Measurements from ENCODE around the gene CDH13. TPM values are rescaled to one million over a fixed set of nuclear protein-coding genes. Genes with fewer than 3 reads are reported as not detected.

Gene CDH13
- total and polyA plus RNA-seq, 2 of the 8 experiments (the other 6 are each of a cell fraction or from before 2014, with no cell fraction given) = 2.3 to 2.4 TPM

- Histone ChIP-seq H3K18ac (ENCODE audit: extremely low read depth, low read length) (no peak overlapping the region), H3K56ac (replicated peaks; ENCODE audit: insufficient read length, low read depth, low read length) (no peak overlapping the region), H2AFZ (ENCODE audit: low read length) (no peak overlapping the region), H3K4me3 (ENCODE audit: extremely low read depth in 1 of 4, insufficient read depth in 2 of 4, low read depth in 3 of 4, low read length in 4 of 4) (no peak overlapping the region), H3K79me1 (ENCODE audit: low read depth, low read length) (no peaks in the 10 kb centered on the region), H3K4me2 (ENCODE audit: insufficient read depth in 1 of 2, low read depth in 2 of 2, low read length in 2 of 2) (no peak overlapping the region), H2AK5ac (ENCODE audit: low read depth, low read length) (no peak overlapping the region), H2BK12ac (ENCODE audit: low read depth, low read length) (no peak overlapping the region), H3K27ac (ENCODE audit: low read depth, low read length) (no peak overlapping the region), H3K9me3 (ENCODE audit: insufficient read depth in 2 of 2, low read depth in 1 of 2, low read length in 1 of 2) (no peaks in the 10 kb centered on the region), H4K8ac (ENCODE audit: extremely low read depth, insufficient read depth, low read length) (no peak overlapping the region), H3K27me3 (replicated peaks in 1 of 4; ENCODE audit: control insufficient read depth in 3 of 4, extremely low read depth in 1 of 4, insufficient read depth in 3 of 4, low read length in 3 of 4) (no peaks in the 10 kb centered on the region), H3K36me3 (ENCODE audit: control insufficient read depth in 2 of 4, insufficient read depth in 4 of 4, low read length in 3 of 4) (no peaks in the 10 kb centered on the region), H3K79me2 (ENCODE audit: control insufficient read depth in 1 of 2, insufficient read depth in 2 of 2, low read length in 2 of 2) (no peaks in the 10 kb centered on the region), H3K4me1 (replicated peaks in 1 of 4; ENCODE audit: control insufficient read depth in 3 of 4, insufficient read depth in 4 of 4, low read length in 3 of 4) (0 out of 7 replicates have a peak, but pooled peaks cover 0 to 4% (median 0%) of the 10 kb centered on the region in 4 experiments), H2BK15ac (ENCODE audit: low read length) (no peak overlapping the region), H3K23me2 (ENCODE audit: low read depth, low read length) (no peaks in the 10 kb centered on the region), H3K14ac (ENCODE audit: insufficient read length) (no peak overlapping the region), H2BK5ac (ENCODE audit: low read depth, low read length) (no peak overlapping the region), H3K9ac (replicated peaks in 1 of 4; ENCODE audit: extremely low read depth in 1 of 4, low read depth in 3 of 4, low read length in 3 of 4) (no peak overlapping the region), H2BK120ac (replicated peaks; ENCODE audit: low read depth, low read length) (no peak overlapping the region), H3K23ac (ENCODE audit: insufficient read length) (no peak overlapping the region), H4K20me1 (replicated peaks in 1 of 2; ENCODE audit: control insufficient read depth in 1 of 2, insufficient read depth in 2 of 2, low read length in 2 of 2) (peaks cover 0 to 1% of the 10 kb centered on the region in 2 experiments), H4K5ac (ENCODE audit: insufficient read length, low read depth, low read length) (no peak overlapping the region), H2BK20ac (ENCODE audit: low read length) (no peak overlapping the region), H4K91ac (replicated peaks; ENCODE audit: insufficient read length, low read length) (no peak overlapping the region), H3K4ac (replicated peaks; ENCODE audit: insufficient read length, low read depth, low read length) (no peak overlapping the region)
- ChIA-PET CTCF (ENCODE audit: partially characterized antibody) (interaction anchor here (1.3 to 1.4 kb wide), 2 partner anchors 11 to 17 kb away, joined by 3 to 6 read pairs; no protein-coding TSS in a partner anchor), POLR2A (ENCODE audit: partially characterized antibody) (no interaction called here)
- no peak for FAIRE-seq
- TF ChIP-seq EGR1 (IDR thresholded peaks at IDR 0.05; ENCODE audit: borderline replicate concordance, low read depth, low read length) (no peak), BACH1 (IDR thresholded peaks at IDR 0.05; ENCODE audit: low read length) (no peak), NANOG (IDR thresholded peaks at IDR 0.05; ENCODE audit: insufficient read depth, low read depth, low read length, poor library complexity, severe bottlenecking) (no peak), TCF12 (IDR thresholded peaks at IDR 0.05; ENCODE audit: low read depth, low read length) (no peak), RAD21 (IDR thresholded peaks at IDR 0.05 in 1 of 2, conservative IDR thresholded peaks at IDR 0.05 in 1 of 2; ENCODE audit: low read depth in 2 of 2, low read length in 2 of 2) (no peak)
- DNase-seq (ENCODE audit: low read depth in 1 of 2, low spot score in 2 of 2) = no peak
- WGBS, 2 experiments (ENCODE audit: extremely low coverage in 1 of 2, insufficient coverage in 1 of 2, insufficient read length in 1 of 2, insufficient replicate concordance in 2 of 2, low coverage in 1 of 2, low lambda C conversion rate in 2 of 2, missing lambda C conversion rate in 1 of 2) = 88% methylated on average over 4 of the region's 4 CpGs; no CpG with 5 or more reads in 1 of the 2 experiments
Observed at GRCh38 chr16:83706394-83706793, 1079.6 kb downstream of the CDH13 start.
